Trophoblast cell (in vitro differentiated cells and primary cell): ENCODE data around the gene PHPT1.
"Not testable (repeated sequence)": the region's sequence is repeated elsewhere in the genome, so short reads cannot be mapped to it uniquely, and the experiment has no call there.

ENCODE experiments used
- DNase-seq, 2 donors: peaks; one replicate each; pipeline ENCODE4 v3.0.0-alpha.2; 2016
- H2AFZ ChIP-seq: 2 replicates; pipeline ENCODE4 v1.6.1; 2013; ENCODE audit warnings: low read length, moderate library complexity, mild to moderate bottlenecking; ENCODE audit not compliant: insufficient read depth, poor library complexity
- H2AK5ac ChIP-seq: 2 replicates; pipeline ENCODE4 v1.6.1; 2013; ENCODE audit warnings: mild to moderate bottlenecking, low read length
- H2BK120ac ChIP-seq: 2 replicates; pipeline ENCODE4 v1.6.1; 2013; ENCODE audit warnings: low read length, mild to moderate bottlenecking, moderate library complexity; ENCODE audit not compliant: insufficient read depth, poor library complexity
- H2BK12ac ChIP-seq: 2 replicates; pipeline ENCODE4 v1.6.1; 2013; ENCODE audit warnings: mild to moderate bottlenecking, low read length, moderate library complexity
- H2BK5ac ChIP-seq: 2 replicates; pipeline ENCODE4 v1.6.1; 2013; ENCODE audit warnings: low read length, low read depth, moderate library complexity, mild to moderate bottlenecking; ENCODE audit not compliant: poor library complexity
- H3K14ac ChIP-seq: 2 replicates; pipeline ENCODE4 v1.6.1; 2013; ENCODE audit warnings: mild to moderate bottlenecking, low read length
- H3K18ac ChIP-seq: 2 replicates; pipeline ENCODE4 v1.6.1; 2013; ENCODE audit warnings: mild to moderate bottlenecking, low read length
- H3K23ac ChIP-seq: 2 replicates; pipeline ENCODE4 v1.6.1; 2013; ENCODE audit warnings: low read length
- H3K27ac ChIP-seq: 2 replicates; pipeline ENCODE4 v1.5.1; 2013; ENCODE audit warnings: low read depth, mild to moderate bottlenecking, inconsistent platforms, low read length, moderate library complexity
- H3K27me3 ChIP-seq: 2 replicates; pipeline ENCODE4 v1.6.1; 2013; ENCODE audit warnings: inconsistent platforms, mild to moderate bottlenecking, low read length, moderate library complexity; ENCODE audit not compliant: insufficient read depth
- H3K36me3 ChIP-seq, 2 experiments: 1 replicate in 1 of 2; 2 replicates in 1 of 2; pipeline ENCODE4 v1.6.1; 2013; ENCODE audit warnings: low read length in 2 of 2, mild to moderate bottlenecking in 2 of 2, moderate library complexity in 1 of 2; ENCODE audit not compliant: insufficient read depth in 2 of 2, control insufficient read depth in 1 of 2
- H3K4ac ChIP-seq: 2 replicates; pipeline ENCODE4 v1.6.1; 2013; ENCODE audit warnings: low read depth, mild to moderate bottlenecking, low read length, moderate library complexity
- H3K4me1 ChIP-seq, 2 experiments: 1 replicate in 1 of 2; 2 replicates in 1 of 2; pipeline ENCODE4 v1.6.1; 2013; ENCODE audit warnings: low read length in 2 of 2, mild to moderate bottlenecking in 2 of 2, moderate library complexity in 1 of 2; ENCODE audit not compliant: insufficient read depth in 2 of 2, control insufficient read depth in 1 of 2
- H3K4me2 ChIP-seq: 2 replicates; pipeline ENCODE4 v1.6.1; 2013; ENCODE audit warnings: inconsistent platforms, mild to moderate bottlenecking, low read length, moderate library complexity
- H3K4me3 ChIP-seq: 2 replicates; pipeline ENCODE4 v1.5.1; 2013; ENCODE audit warnings: mild to moderate bottlenecking, low read depth, low read length, inconsistent platforms
- H3K79me1 ChIP-seq: one replicate; pipeline ENCODE4 v1.6.1; 2013; ENCODE audit warnings: low read length
- H3K79me2 ChIP-seq: 2 replicates; pipeline ENCODE4 v1.6.1; 2013; ENCODE audit warnings: low read length, mild to moderate bottlenecking; ENCODE audit not compliant: control insufficient read depth, insufficient read depth, poor library complexity
- H3K9ac ChIP-seq: 2 replicates; pipeline ENCODE4 v1.6.1; 2013; ENCODE audit warnings: mild to moderate bottlenecking, low read length
- H3K9me3 ChIP-seq: 2 replicates; pipeline ENCODE4 v1.6.1; 2013; ENCODE audit warnings: low read depth, mild to moderate bottlenecking, control low read depth, inconsistent platforms, low read length; ENCODE audit not compliant: insufficient read depth
- H4K12ac ChIP-seq: 2 replicates; pipeline ENCODE4 v1.6.1; 2013; ENCODE audit warnings: low read depth, mild to moderate bottlenecking, low read length, moderate library complexity
- H4K8ac ChIP-seq: 2 replicates; pipeline ENCODE4 v1.6.1; 2013; ENCODE audit warnings: low read depth, mild to moderate bottlenecking, low read length, moderate library complexity
- H4K91ac ChIP-seq: one replicate; pipeline ENCODE4 v1.6.1; 2013; ENCODE audit warnings: low read depth, mild to moderate bottlenecking, low read length, moderate library complexity
- WGBS: extraction: QIAGEN DNeasy Blood & Tissue Kit; methylation state at CpG from one replicate; pipeline ENCODE4 v1.1.7; 2013; ENCODE audit warnings: missing lambda C conversion rate; ENCODE audit not compliant: insufficient read length, insufficient coverage; ENCODE audit errors: extremely low coverage; 5-methylcytosine and 5-hydroxymethylcytosine counted together

The PHPT1 gene

DNA sequence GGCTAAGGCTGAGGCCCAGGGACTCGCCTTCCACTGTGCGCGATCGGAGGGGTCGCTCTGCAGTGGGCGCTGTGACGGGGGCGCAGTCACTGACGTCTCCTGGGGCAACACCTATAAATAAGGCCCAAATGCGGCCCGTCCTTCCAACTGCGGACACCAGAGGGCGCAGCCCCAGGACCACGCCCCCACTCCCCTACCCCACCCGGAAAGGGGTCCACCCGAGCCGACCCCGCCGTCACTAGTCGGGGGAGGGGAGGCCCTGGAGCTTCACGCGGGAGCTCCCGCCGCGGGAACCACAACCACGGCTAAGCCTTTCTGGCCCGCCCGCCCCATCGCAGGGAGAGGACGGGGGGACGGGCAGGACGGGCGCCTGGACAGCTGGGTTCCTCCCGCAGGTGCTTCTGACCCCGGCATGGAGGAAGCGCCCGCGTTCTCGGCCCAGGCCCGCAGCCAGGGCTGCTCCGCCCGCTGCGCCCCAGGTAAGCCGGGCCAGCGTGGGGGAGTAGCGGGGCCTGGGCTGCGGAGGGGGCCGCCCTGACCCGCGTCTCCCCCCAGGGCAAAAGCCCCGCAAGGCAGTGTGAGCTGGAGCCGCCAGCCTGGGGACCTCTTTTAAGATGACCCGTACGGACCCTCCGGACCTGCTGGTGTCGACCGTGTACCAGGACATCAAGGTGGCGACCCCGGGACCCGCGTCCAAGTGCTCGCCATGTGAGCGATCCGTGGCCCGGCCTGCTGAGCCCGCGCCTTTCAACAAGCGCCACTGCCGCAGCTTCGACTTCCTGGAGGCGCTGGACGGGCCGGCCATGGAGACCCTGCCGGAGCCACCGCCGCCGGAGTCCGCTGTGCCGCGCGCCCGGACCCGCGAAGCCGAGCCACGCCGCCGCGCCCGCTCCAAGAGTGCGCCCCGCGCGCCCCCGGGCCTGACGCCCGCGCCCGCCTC, 5.1 kb upstream of the PHPT1 start:
- not testable (repeated sequence) for H4K91ac ChIP-seq, H3K27me3 ChIP-seq, H3K79me2 ChIP-seq, H4K8ac ChIP-seq, H4K12ac ChIP-seq, H3K4me3 ChIP-seq, H3K4me2 ChIP-seq, H3K9ac ChIP-seq, H2BK5ac ChIP-seq, H2AFZ ChIP-seq, H2BK120ac ChIP-seq, H3K18ac ChIP-seq, H2BK12ac ChIP-seq, H3K14ac ChIP-seq, H3K27ac ChIP-seq, H3K4ac ChIP-seq, H3K23ac ChIP-seq, H2AK5ac ChIP-seq
- peak in 1 of 2 donors; percentile 51 for DNase-seq
- H3K9me3 ChIP-seq, result peaks cover 23% of the 10 kb centered on the region
- H3K4me1 ChIP-seq, result peaks cover 12 to 14% of the 10 kb centered on the region in 2 experiments
- peaks cover 15 to 16% of the 10 kb centered on the region in 2 experiments for H3K36me3 ChIP-seq
- whole genome bisulfite sequencing, result no CpG with 5 or more reads among the region's 99 CpGs
- peaks cover 20% of the 10 kb centered on the region for H3K79me1 ChIP-seq

DNA sequence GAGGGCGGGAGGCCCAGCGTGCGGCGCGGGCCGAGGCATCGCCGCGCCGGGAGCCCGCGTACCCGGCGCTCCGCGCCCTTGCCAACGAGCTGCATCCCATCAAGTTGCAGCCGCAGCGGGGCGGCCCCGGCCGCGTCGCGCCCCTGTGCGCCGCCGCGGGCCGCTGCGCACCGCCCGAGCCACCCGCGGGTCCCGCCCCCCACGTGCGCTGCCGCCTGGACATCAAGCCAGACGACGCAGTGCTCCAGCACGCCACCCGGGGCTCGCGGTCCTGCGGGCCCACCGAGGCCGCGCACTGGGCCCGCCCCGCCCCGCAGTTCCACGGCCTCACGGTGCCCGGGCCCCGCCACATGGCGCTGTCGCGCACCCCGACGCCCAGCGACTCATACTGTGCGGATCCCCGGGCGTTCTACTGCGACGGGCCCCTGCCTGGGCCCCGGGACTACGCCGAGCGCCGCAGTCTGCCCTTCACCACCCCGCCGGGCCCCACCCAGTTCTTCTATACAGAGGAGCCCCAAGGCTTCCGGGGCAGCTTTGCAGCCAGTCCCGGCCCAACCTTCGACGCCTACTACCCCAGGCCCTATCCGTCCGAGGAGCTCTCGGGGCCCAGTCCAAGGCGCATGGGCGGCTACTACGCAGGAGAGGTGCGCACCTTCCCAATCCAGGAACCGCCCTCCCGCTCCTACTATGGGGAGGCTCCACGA, 4.3 kb upstream of the PHPT1 start:
- peaks cover 7% of the 10 kb centered on the region for H3K79me2 ChIP-seq
- no peak overlapping the region for H3K4me2 ChIP-seq
- no peak overlapping the region for H4K8ac ChIP-seq
- no peak overlapping the region for H4K12ac ChIP-seq
- peaks cover 22% of the 10 kb centered on the region for H3K79me1 ChIP-seq
- peaks cover 4% of the 10 kb centered on the region for H3K27me3 ChIP-seq
- no peak overlapping the region for H2AFZ ChIP-seq
- H3K36me3 ChIP-seq, result peaks cover 7 to 8% of the 10 kb centered on the region in 2 experiments
- no peak overlapping the region for H3K18ac ChIP-seq
- H3K4ac ChIP-seq, result no peak overlapping the region
- DNase-seq, result no peak
- peaks cover 13 to 16% of the 10 kb centered on the region in 2 experiments for H3K4me1 ChIP-seq
- H3K4me3 ChIP-seq, result no peak overlapping the region
- peaks cover 23% of the 10 kb centered on the region for H3K9me3 ChIP-seq
- no peak overlapping the region for H3K23ac ChIP-seq
- H2BK12ac ChIP-seq, result no peak overlapping the region
- no CpG with 5 or more reads among the region's 88 CpGs for WGBS
- H2AK5ac ChIP-seq, result no peak overlapping the region
- no peak overlapping the region for H3K14ac ChIP-seq
- H4K91ac ChIP-seq, result no peak overlapping the region
- no peak overlapping the region for H3K27ac ChIP-seq
- no peak overlapping the region for H2BK5ac ChIP-seq
- no peak overlapping the region for H2BK120ac ChIP-seq
- H3K9ac ChIP-seq, result no peak overlapping the region

DNA sequence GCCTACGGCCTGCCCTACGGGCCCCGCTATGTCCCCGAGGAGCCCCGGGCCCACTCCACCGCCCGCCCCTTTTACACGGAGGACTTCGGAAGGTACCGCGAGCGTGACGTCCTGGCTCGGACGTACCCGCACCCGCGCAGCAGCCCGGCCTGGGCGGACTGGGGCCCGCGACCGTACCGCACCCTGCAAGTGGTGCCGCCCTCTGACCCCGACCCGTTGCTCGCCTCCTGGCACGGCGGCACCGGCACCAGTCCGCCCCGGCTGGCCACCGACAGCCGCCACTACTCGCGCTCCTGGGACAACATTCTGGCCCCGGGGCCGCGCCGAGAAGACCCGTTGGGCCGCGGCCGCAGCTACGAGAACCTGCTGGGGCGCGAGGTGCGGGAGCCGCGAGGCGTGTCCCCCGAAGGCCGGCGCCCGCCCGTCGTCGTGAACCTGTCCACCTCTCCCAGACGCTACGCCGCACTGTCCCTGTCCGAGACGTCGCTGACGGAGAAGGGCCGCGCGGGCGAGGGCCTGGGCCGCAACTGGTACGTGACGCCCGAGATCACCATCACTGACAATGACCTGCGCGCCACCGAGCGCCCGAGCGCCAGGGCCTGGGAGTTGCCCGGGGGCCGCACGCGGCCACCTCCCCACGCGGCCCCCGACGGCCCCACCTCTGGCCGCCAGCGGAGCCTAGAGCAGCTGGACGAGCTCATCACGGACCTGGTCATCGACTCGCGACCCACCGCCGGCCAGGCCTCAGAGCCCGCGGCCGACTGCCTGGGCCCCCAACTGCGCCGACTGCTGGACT, 3.5 kb upstream of the PHPT1 start:
- Histone ChIP-seq H4K12ac (no peak overlapping the region), H3K9me3 (peaks cover 23% of the 10 kb centered on the region), H3K4me2 (no peak overlapping the region), H4K91ac (no peak overlapping the region), H2AK5ac (no peak overlapping the region), H3K18ac (peak overlapping the region; percentile 25), H3K79me2 (peaks cover 9% of the 10 kb centered on the region), H2AFZ (no peak overlapping the region), H3K4ac (no peak overlapping the region), H3K36me3 (peaks cover 7 to 10% of the 10 kb centered on the region in 2 experiments), H3K4me3 (no peak overlapping the region), H2BK5ac (no peak overlapping the region), H3K9ac (no peak overlapping the region), H3K27me3 (peaks cover 4% of the 10 kb centered on the region), H3K4me1 (peaks cover 20% of the 10 kb centered on the region in 2 experiments), H2BK120ac (no peak overlapping the region), H3K79me1 (peaks cover 22% of the 10 kb centered on the region), H3K27ac (no peak overlapping the region), H2BK12ac (no peak overlapping the region), H3K14ac (no peak overlapping the region), H3K23ac (no peak overlapping the region), H4K8ac (no peak overlapping the region)
- WGBS, result no CpG with 5 or more reads among the region's 102 CpGs
- peak in 1 of 2 donors; percentile 16 for DNase-seq
